Gastroesophageal sphincter (tissue), 3 donors: ENCODE measurements around the gene TMEM154.

Source experiments
- EP300 ChIP-seq: sonication (generic); formaldehyde crosslinking; IDR thresholded peaks from one replicate; pipeline ENCODE4 v1.6.1; 2017; ENCODE audit warnings: antibody characterized with exemption, mild to moderate bottlenecking
- TF ChIP-seq, protein P1 (sequence below), 4 experiments: fragments of 200-600 bp in 2 of 4; fragments of 450-650 bp in 2 of 4; sonication (generic) in 1 of 4; IDR thresholded peaks; one replicate each; pipeline ENCODE4 v1.5.1; 2017 to 2019; ENCODE audit warnings: antibody characterized with exemption in 4 of 4, mild to moderate bottlenecking in 2 of 4, moderate library complexity in 2 of 4

DNA sequence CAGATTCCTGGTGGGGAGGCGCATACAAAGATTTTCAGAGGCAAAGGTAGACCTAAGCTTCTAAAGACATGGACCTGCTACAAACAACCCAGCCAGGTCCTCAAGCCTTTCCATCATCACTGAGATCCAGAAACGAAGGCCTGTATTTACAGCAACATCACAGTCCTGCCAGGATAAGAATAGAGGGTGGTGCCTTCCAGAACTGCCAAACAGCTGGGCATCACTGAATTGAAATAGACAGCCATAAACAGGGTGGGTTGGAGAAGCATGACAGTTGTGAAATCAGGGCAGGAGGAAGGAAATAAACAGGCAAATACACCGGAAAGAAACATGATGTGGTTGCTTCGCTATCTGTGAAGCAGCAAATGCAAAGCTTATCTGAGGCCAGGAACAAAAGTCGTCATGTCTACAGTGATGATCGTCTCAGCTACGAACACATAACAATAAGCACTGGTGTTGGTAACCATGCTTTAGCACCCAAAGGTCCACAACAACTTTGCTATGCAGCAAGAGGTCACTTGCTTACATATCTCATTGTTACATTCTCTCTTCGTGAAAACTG, 6.7 kb upstream of the TMEM154 start:
- TF ChIP-seq EP300, result no peak
- TF ChIP-seq, protein P1, sequence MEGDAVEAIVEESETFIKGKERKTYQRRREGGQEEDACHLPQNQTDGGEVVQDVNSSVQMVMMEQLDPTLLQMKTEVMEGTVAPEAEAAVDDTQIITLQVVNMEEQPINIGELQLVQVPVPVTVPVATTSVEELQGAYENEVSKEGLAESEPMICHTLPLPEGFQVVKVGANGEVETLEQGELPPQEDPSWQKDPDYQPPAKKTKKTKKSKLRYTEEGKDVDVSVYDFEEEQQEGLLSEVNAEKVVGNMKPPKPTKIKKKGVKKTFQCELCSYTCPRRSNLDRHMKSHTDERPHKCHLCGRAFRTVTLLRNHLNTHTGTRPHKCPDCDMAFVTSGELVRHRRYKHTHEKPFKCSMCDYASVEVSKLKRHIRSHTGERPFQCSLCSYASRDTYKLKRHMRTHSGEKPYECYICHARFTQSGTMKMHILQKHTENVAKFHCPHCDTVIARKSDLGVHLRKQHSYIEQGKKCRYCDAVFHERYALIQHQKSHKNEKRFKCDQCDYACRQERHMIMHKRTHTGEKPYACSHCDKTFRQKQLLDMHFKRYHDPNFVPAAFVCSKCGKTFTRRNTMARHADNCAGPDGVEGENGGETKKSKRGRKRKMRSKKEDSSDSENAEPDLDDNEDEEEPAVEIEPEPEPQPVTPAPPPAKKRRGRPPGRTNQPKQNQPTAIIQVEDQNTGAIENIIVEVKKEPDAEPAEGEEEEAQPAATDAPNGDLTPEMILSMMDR (IDR thresholded peaks at IDR 0.05), result no peak
